Measurements from ENCODE around the gene IL17REL. TPM values are rescaled to one million over a fixed set of nuclear protein-coding genes. Genes with fewer than 3 reads are reported as not detected.

Gene IL17REL
- total and polyA plus RNA-seq, 2 of the 13 experiments (the other 11 are each of a cell fraction or from before 2014, with no cell fraction given): not detected

DNA sequence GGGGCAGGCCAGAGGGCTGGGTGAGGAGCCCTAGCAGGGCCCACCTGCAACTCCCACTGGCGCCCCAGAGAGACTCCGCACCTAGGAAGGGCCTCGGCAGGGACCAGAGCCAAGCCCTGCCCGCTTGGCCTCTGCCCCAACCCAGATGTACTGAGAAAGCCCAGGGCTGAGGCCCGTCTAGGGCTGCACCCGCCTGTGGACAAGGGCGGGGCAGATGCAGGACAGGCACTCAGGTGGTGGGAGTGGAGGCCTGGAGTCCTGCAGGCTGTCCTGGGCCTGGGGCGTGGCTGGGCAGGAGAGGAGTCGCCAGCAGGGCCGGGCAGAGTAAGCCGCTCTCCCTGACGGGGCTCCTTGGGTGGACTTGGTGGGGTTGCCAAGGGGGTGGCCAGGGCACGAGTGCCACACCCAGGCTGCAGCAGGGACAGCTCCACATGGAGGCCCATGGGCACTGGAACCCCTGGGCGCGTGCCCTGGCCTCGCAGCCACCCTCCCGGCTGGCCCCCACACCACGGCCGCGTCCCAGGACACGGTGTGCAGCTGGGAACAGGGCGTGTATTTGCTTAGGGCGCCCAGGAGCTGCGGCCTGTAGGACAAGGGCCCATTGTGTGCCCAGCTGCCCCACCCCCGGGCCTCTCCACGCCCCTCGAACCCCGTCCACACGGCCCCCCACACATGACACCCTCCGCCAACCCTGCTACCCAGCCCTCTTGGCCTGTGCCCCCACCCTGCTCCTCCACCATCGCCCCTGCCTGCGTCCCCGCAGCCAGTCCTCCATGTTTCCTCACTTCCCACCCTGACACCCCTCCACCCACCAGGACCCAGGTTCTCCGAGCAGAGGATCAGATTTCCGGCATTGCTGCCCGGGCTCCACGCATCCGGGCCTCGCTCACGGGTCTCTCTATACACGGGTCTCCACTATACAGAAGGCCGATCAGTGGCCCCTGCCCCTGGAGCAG, 63.3 kb downstream of the IL17REL start (continued):
- TF ChIP-seq, protein P1, sequence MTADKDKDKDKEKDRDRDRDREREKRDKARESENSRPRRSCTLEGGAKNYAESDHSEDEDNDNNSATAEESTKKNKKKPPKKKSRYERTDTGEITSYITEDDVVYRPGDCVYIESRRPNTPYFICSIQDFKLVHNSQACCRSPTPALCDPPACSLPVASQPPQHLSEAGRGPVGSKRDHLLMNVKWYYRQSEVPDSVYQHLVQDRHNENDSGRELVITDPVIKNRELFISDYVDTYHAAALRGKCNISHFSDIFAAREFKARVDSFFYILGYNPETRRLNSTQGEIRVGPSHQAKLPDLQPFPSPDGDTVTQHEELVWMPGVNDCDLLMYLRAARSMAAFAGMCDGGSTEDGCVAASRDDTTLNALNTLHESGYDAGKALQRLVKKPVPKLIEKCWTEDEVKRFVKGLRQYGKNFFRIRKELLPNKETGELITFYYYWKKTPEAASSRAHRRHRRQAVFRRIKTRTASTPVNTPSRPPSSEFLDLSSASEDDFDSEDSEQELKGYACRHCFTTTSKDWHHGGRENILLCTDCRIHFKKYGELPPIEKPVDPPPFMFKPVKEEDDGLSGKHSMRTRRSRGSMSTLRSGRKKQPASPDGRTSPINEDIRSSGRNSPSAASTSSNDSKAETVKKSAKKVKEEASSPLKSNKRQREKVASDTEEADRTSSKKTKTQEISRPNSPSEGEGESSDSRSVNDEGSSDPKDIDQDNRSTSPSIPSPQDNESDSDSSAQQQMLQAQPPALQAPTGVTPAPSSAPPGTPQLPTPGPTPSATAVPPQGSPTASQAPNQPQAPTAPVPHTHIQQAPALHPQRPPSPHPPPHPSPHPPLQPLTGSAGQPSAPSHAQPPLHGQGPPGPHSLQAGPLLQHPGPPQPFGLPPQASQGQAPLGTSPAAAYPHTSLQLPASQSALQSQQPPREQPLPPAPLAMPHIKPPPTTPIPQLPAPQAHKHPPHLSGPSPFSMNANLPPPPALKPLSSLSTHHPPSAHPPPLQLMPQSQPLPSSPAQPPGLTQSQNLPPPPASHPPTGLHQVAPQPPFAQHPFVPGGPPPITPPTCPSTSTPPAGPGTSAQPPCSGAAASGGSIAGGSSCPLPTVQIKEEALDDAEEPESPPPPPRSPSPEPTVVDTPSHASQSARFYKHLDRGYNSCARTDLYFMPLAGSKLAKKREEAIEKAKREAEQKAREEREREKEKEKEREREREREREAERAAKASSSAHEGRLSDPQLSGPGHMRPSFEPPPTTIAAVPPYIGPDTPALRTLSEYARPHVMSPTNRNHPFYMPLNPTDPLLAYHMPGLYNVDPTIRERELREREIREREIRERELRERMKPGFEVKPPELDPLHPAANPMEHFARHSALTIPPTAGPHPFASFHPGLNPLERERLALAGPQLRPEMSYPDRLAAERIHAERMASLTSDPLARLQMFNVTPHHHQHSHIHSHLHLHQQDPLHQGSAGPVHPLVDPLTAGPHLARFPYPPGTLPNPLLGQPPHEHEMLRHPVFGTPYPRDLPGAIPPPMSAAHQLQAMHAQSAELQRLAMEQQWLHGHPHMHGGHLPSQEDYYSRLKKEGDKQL (CRISPR knock-in tag; IDR thresholded peaks at IDR 0.05; ENCODE audit: low read depth): 0 out of 2 replicates have a peak, but pooled peaks have one; percentile 22
- TF ChIP-seq SP4 (CRISPR knock-in tag; IDR thresholded peaks at IDR 0.05): peak; percentile 67; the same call in 1 of the 2 replicates
- TF ChIP-seq, protein P2, sequence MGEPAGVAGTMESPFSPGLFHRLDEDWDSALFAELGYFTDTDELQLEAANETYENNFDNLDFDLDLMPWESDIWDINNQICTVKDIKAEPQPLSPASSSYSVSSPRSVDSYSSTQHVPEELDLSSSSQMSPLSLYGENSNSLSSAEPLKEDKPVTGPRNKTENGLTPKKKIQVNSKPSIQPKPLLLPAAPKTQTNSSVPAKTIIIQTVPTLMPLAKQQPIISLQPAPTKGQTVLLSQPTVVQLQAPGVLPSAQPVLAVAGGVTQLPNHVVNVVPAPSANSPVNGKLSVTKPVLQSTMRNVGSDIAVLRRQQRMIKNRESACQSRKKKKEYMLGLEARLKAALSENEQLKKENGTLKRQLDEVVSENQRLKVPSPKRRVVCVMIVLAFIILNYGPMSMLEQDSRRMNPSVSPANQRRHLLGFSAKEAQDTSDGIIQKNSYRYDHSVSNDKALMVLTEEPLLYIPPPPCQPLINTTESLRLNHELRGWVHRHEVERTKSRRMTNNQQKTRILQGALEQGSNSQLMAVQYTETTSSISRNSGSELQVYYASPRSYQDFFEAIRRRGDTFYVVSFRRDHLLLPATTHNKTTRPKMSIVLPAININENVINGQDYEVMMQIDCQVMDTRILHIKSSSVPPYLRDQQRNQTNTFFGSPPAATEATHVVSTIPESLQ (CRISPR knock-in tag; conservative IDR thresholded peaks at IDR 0.05): no peak
- no peak for TF ChIP-seq NPAS2 (CRISPR knock-in tag; IDR thresholded peaks at IDR 0.05; ENCODE audit: borderline replicate concordance)
- TF ChIP-seq ZNF879 (CRISPR knock-in tag; IDR thresholded peaks at IDR 0.05): no peak
- TF ChIP-seq ZNF747 (CRISPR knock-in tag; IDR thresholded peaks at IDR 0.05; ENCODE audit: borderline replicate concordance): peak; percentile 88
- TF ChIP-seq TGIF2 (CRISPR knock-in tag; IDR thresholded peaks at IDR 0.05): peak; percentile 59; the same call in 1 of the 2 replicates
- TF ChIP-seq, protein P3, sequence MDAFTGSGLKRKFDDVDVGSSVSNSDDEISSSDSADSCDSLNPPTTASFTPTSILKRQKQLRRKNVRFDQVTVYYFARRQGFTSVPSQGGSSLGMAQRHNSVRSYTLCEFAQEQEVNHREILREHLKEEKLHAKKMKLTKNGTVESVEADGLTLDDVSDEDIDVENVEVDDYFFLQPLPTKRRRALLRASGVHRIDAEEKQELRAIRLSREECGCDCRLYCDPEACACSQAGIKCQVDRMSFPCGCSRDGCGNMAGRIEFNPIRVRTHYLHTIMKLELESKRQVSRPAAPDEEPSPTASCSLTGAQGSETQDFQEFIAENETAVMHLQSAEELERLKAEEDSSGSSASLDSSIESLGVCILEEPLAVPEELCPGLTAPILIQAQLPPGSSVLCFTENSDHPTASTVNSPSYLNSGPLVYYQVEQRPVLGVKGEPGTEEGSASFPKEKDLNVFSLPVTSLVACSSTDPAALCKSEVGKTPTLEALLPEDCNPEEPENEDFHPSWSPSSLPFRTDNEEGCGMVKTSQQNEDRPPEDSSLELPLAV (CRISPR knock-in tag; conservative IDR thresholded peaks at IDR 0.05; ENCODE audit: low read depth): no peak
- no peak for TF ChIP-seq BORCS8-MEF2B (CRISPR knock-in tag; IDR thresholded peaks at IDR 0.05)
- TF ChIP-seq ZSCAN12 (CRISPR knock-in tag; IDR thresholded peaks at IDR 0.05): 0 out of 2 replicates have a peak, but pooled peaks have one; percentile 58
- peak; percentile 12 for TF ChIP-seq U2AF1 (optimal IDR thresholded peaks at IDR 0.05; ENCODE audit: low read depth, low read length)
- TF ChIP-seq, protein P4, sequence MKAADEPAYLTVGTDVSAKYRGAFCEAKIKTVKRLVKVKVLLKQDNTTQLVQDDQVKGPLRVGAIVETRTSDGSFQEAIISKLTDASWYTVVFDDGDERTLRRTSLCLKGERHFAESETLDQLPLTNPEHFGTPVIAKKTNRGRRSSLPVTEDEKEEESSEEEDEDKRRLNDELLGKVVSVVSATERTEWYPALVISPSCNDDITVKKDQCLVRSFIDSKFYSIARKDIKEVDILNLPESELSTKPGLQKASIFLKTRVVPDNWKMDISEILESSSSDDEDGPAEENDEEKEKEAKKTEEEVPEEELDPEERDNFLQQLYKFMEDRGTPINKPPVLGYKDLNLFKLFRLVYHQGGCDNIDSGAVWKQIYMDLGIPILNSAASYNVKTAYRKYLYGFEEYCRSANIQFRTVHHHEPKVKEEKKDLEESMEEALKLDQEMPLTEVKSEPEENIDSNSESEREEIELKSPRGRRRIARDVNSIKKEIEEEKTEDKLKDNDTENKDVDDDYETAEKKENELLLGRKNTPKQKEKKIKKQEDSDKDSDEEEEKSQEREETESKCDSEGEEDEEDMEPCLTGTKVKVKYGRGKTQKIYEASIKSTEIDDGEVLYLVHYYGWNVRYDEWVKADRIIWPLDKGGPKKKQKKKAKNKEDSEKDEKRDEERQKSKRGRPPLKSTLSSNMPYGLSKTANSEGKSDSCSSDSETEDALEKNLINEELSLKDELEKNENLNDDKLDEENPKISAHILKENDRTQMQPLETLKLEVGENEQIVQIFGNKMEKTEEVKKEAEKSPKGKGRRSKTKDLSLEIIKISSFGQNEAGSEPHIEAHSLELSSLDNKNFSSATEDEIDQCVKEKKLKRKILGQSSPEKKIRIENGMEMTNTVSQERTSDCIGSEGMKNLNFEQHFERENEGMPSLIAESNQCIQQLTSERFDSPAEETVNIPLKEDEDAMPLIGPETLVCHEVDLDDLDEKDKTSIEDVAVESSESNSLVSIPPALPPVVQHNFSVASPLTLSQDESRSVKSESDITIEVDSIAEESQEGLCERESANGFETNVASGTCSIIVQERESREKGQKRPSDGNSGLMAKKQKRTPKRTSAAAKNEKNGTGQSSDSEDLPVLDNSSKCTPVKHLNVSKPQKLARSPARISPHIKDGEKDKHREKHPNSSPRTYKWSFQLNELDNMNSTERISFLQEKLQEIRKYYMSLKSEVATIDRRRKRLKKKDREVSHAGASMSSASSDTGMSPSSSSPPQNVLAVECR (CRISPR knock-in tag; IDR thresholded peaks at IDR 0.05; ENCODE audit: borderline replicate concordance): peak; percentile 62
- TF ChIP-seq ZNF180 (CRISPR knock-in tag; IDR thresholded peaks at IDR 0.05; ENCODE audit: borderline replicate concordance, low read depth): 0 out of 2 replicates have a peak, but pooled peaks have one; percentile 68
- no peak for TF ChIP-seq ZNF546 (CRISPR knock-in tag; conservative IDR thresholded peaks at IDR 0.05)

Measured in HepG2 (cell line).